OCI-LY1 (cell line): ENCODE results near the gene BACH2.

Experiments used
- CTCF ChIP-seq: fragments of 200-600 bp; sonication (generic), shearing (Covaris generic); IDR thresholded peaks from 2 replicates; pipeline ENCODE4 v1.5.1; 2017; ENCODE audit warnings: mild to moderate bottlenecking, antibody characterized with exemption, low read length, moderate library complexity, mixed read lengths
- EZH2 ChIP-seq: fragments of 200-600 bp; sonication (generic), shearing (Covaris generic); IDR thresholded peaks from 2 replicates; pipeline ENCODE4 v1.8.0; 2017; ENCODE audit warnings: borderline replicate concordance, mixed run types, mild to moderate bottlenecking, antibody characterized with exemption, low read length, moderate library complexity, mixed read lengths

GRCh38 chr6:90156861-90157260, 139.8 kb downstream of the BACH2 start:
- TF ChIP-seq CTCF (no peak), EZH2 (no peak)
